Activated CD4-positive, alpha-beta memory T cell treated with anti-CD3 and anti-CD28 coated beads for 36 hours (primary cell): Measurements from ENCODE around the gene DPYSL4. TPM values are rescaled to one million over a fixed set of nuclear protein-coding genes. Genes with fewer than 3 reads are reported as not detected.
A peak's percentile ranks its signal among the peaks of the same experiment; 100 is the strongest.

Experiments used
- CTCF ChIA-PET: fragments of 350-600 bp; sonication (Branson Sonifier 250); formaldehyde crosslinking; loops from one replicate; lab custom pipeline; 2021; ENCODE audit warnings: antibody characterized with exemption, inconsistent platforms; lab: Charles Lee
- POLR2A ChIA-PET: fragments of 350-600 bp; sonication (Branson Sonifier 250); formaldehyde crosslinking; loops from one replicate; lab custom pipeline; 2021; ENCODE audit warnings: antibody characterized with exemption; lab: Charles Lee
- DNase-seq: peaks from one replicate; pipeline ENCODE4 v3.0.0-alpha.2; 2020
- H3K27ac Mint-ChIP-seq: one replicate; pipeline ENCODE4 v1.8.0; 2021; ENCODE audit warnings: mixed read lengths
- H3K27me3 Mint-ChIP-seq: one replicate; pipeline ENCODE4 v1.8.0; 2021; ENCODE audit warnings: mixed read lengths
- H3K36me3 Mint-ChIP-seq: one replicate; pipeline ENCODE4 v1.8.0; 2021; ENCODE audit warnings: mixed read lengths
- H3K4me1 Mint-ChIP-seq: one replicate; pipeline ENCODE4 v1.8.0; 2021; ENCODE audit warnings: low read depth, mixed read lengths
- H3K4me3 Mint-ChIP-seq: one replicate; pipeline ENCODE4 v1.8.0; 2021; ENCODE audit warnings: mild to moderate bottlenecking, mixed read lengths
- H3K9me3 Mint-ChIP-seq: one replicate; pipeline ENCODE4 v1.8.0; 2021; ENCODE audit warnings: mixed read lengths
- intact Hi-C: fragments of 100-400 bp; cut with micrococcal nuclease; formaldehyde crosslinking; loops from one replicate; pipeline ENCODE4 v1.15.1; 2023
- total RNA-seq, 2 experiments: library from RNA; stranded (reverse); gene quantifications; one replicate each; pipeline ENCODE4 v1.2.3, GENCODE V29; 2021

Gene DPYSL4
- total RNA-seq, 2 experiments from 2014 or later, result 7.0 to 7.2 TPM

GRCh38 chr10:132188331-132188730, 1.6 kb downstream of the DPYSL4 start:
- intact Hi-C loops, result no loop called here
- CTCF ChIA-PET, result interaction anchor here (0.7 kb wide), 1 partner anchor 257 kb away, joined by 3 read pairs; no protein-coding TSS in a partner anchor
- Mint-ChIP-seq H3K9me3 (no peaks in the 10 kb centered on the region), H3K4me3 (peak overlapping the region; percentile 31), H3K27ac (no peak overlapping the region), H3K4me1 (peaks cover 9% of the 10 kb centered on the region), H3K36me3 (no peaks in the 10 kb centered on the region), H3K27me3 (peaks cover 33% of the 10 kb centered on the region)
- no peak for DNase-seq
- POLR2A ChIA-PET, result no interaction called here

- intact Hi-C loops, result no loop called here
- Mint-ChIP-seq H3K4me3 (no peak overlapping the region), H3K9me3 (no peaks in the 10 kb centered on the region), H3K27me3 (peaks cover 28% of the 10 kb centered on the region), H3K4me1 (peaks cover 9% of the 10 kb centered on the region), H3K36me3 (no peaks in the 10 kb centered on the region), H3K27ac (no peak overlapping the region)
- ChIA-PET POLR2A (no interaction called here), CTCF (no interaction called here)
- no peak for DNase-seq
Measured at GRCh38 chr10:132189016-132189415, 2.3 kb downstream of the DPYSL4 start.

- Mint-ChIP-seq H3K27me3 (peaks cover 24% of the 10 kb centered on the region), H3K9me3 (no peaks in the 10 kb centered on the region), H3K36me3 (no peaks in the 10 kb centered on the region), H3K4me3 (no peak overlapping the region), H3K4me1 (peaks cover 6% of the 10 kb centered on the region), H3K27ac (no peak overlapping the region)
- CTCF ChIA-PET, result no interaction called here
- POLR2A ChIA-PET, result no interaction called here
- intact Hi-C loops, result no loop called here
- no peak for DNase-seq
Measured at GRCh38 chr10:132189810-132190422, 3.2 kb downstream of the DPYSL4 start.

- DNase-seq, result no peak
- peaks cover 19% of the 10 kb centered on the region for H3K27me3 Mint-ChIP-seq
- CTCF ChIA-PET, result no interaction called here
- no peaks in the 10 kb centered on the region for H3K9me3 Mint-ChIP-seq
- no peak overlapping the region for H3K27ac Mint-ChIP-seq
- H3K4me1 Mint-ChIP-seq, result peaks cover 5% of the 10 kb centered on the region
- no peaks in the 10 kb centered on the region for H3K36me3 Mint-ChIP-seq
- POLR2A ChIA-PET, result no interaction called here
- intact Hi-C loops, result no loop called here
- H3K4me3 Mint-ChIP-seq, result no peak overlapping the region
Measured at GRCh38 chr10:132192076-132192975, 5.6 kb downstream of the DPYSL4 start.

- CTCF ChIA-PET, result no interaction called here
- intact Hi-C loops, result no loop called here
- Mint-ChIP-seq H3K4me1 (peaks cover 5% of the 10 kb centered on the region), H3K27me3 (peaks cover 15% of the 10 kb centered on the region), H3K4me3 (no peak overlapping the region), H3K27ac (no peak overlapping the region), H3K36me3 (no peaks in the 10 kb centered on the region), H3K9me3 (no peaks in the 10 kb centered on the region)
- no peak for DNase-seq
- POLR2A ChIA-PET, result no interaction called here
Measured at GRCh38 chr10:132192991-132193665, 6.4 kb downstream of the DPYSL4 start.

GRCh38 chr10:132193907-132194552, 7.3 kb downstream of the DPYSL4 start:
- ChIA-PET POLR2A (no interaction called here), CTCF (no interaction called here)
- H3K4me1 Mint-ChIP-seq, result no peaks in the 10 kb centered on the region
- H3K4me3 Mint-ChIP-seq, result no peak overlapping the region
- intact Hi-C loops, result no loop called here
- no peaks in the 10 kb centered on the region for H3K9me3 Mint-ChIP-seq
- peak; percentile 30 for DNase-seq
- peaks cover 6% of the 10 kb centered on the region for H3K27me3 Mint-ChIP-seq
- H3K27ac Mint-ChIP-seq, result no peak overlapping the region
- H3K36me3 Mint-ChIP-seq, result no peaks in the 10 kb centered on the region

GRCh38 chr10:132194726-132195125, 8.0 kb downstream of the DPYSL4 start:
- ChIA-PET POLR2A (no interaction called here), CTCF (no interaction called here)
- Mint-ChIP-seq H3K9me3 (no peaks in the 10 kb centered on the region), H3K27me3 (no peaks in the 10 kb centered on the region), H3K4me1 (no peaks in the 10 kb centered on the region), H3K36me3 (no peaks in the 10 kb centered on the region), H3K4me3 (no peak overlapping the region), H3K27ac (no peak overlapping the region)
- intact Hi-C loops, result no loop called here
- DNase-seq, result no peak

GRCh38 chr10:132195366-132196075, 8.8 kb downstream of the DPYSL4 start:
- H3K9me3 Mint-ChIP-seq, result no peaks in the 10 kb centered on the region
- no peak overlapping the region for H3K27ac Mint-ChIP-seq
- CTCF ChIA-PET, result no interaction called here
- DNase-seq, result no peak
- H3K4me3 Mint-ChIP-seq, result no peak overlapping the region
- POLR2A ChIA-PET, result no interaction called here
- intact Hi-C loops, result no loop called here
- no peaks in the 10 kb centered on the region for H3K27me3 Mint-ChIP-seq
- no peaks in the 10 kb centered on the region for H3K36me3 Mint-ChIP-seq
- no peaks in the 10 kb centered on the region for H3K4me1 Mint-ChIP-seq

- Mint-ChIP-seq H3K4me1 (no peaks in the 10 kb centered on the region), H3K36me3 (no peaks in the 10 kb centered on the region), H3K9me3 (no peaks in the 10 kb centered on the region), H3K4me3 (no peak overlapping the region), H3K27ac (no peak overlapping the region), H3K27me3 (no peaks in the 10 kb centered on the region)
- intact Hi-C loops, result no loop called here
- CTCF ChIA-PET, result interaction anchor here (0.7 kb wide), 1 partner anchor 213 kb away, joined by 3 read pairs; no protein-coding TSS in a partner anchor
- POLR2A ChIA-PET, result no interaction called here
- DNase-seq, result no peak
Measured at GRCh38 chr10:132196178-132197113, 9.7 kb downstream of the DPYSL4 start.

GRCh38 chr10:132197271-132198067, 10.7 kb downstream of the DPYSL4 start:
- intact Hi-C loops, result no loop called here
- CTCF ChIA-PET, result no interaction called here
- no peak overlapping the region for H3K27ac Mint-ChIP-seq
- no peaks in the 10 kb centered on the region for H3K36me3 Mint-ChIP-seq
- no peaks in the 10 kb centered on the region for H3K4me1 Mint-ChIP-seq
- H3K27me3 Mint-ChIP-seq, result no peaks in the 10 kb centered on the region
- H3K4me3 Mint-ChIP-seq, result no peak overlapping the region
- POLR2A ChIA-PET, result no interaction called here
- no peaks in the 10 kb centered on the region for H3K9me3 Mint-ChIP-seq
- no peak for DNase-seq
